ENCODE measurements around the gene ARIH2. TPM values are rescaled to one million over a fixed set of nuclear protein-coding genes. Genes with fewer than 3 reads are reported as not detected.
A peak's percentile ranks its signal among the peaks of the same experiment; 100 is the strongest.

The ARIH2 gene
- total RNA-seq, 1 experiment from 2014 or later, result 106 TPM

- Histone ChIP-seq H3K27me3 (replicated peaks; ENCODE audit: control insufficient read depth, insufficient read depth, low read length) (no peaks in the 10 kb centered on the region), H3K36me3 (ENCODE audit: control insufficient read depth, insufficient read depth, low read length) (peaks cover 3% of the 10 kb centered on the region), H3K4me1 (no peaks in the 10 kb centered on the region), H3K4me3 (ENCODE audit: low read depth, low read length) (no peak overlapping the region), H3K9me3 (no peaks in the 10 kb centered on the region)
- H3K9me3 Mint-ChIP-seq (ENCODE audit: unreplicated experiment), result no peaks in the 10 kb centered on the region
- ChIA-PET POLR2A (no interaction called here), CTCF (no interaction called here)
- no peak for DNase-seq
- no peak overlapping the region for H3K27ac Mint-ChIP-seq (ENCODE audit: unreplicated experiment)
- no peaks in the 10 kb centered on the region for H3K27me3 Mint-ChIP-seq (ENCODE audit: insufficient read depth, unreplicated experiment)
- peaks cover 1% of the 10 kb centered on the region for H3K4me1 Mint-ChIP-seq (ENCODE audit: low read depth, unreplicated experiment)
- intact Hi-C loops (cut with micrococcal nuclease; ENCODE audit: unreplicated experiment), result no loop called here
- no TSS peak for BruUV-seq (replicated peaks)
- H3K4me3 Mint-ChIP-seq (ENCODE audit: unreplicated experiment), result no peak overlapping the region
- no peak for TF ChIP-seq CTCF (IDR thresholded peaks at IDR 0.05; ENCODE audit: insufficient read depth in 1 of 2, low read depth in 1 of 2, low read length in 1 of 2, severe bottlenecking in 1 of 2, unreplicated experiment in 1 of 2)
- H3K36me3 Mint-ChIP-seq (ENCODE audit: insufficient read depth, unreplicated experiment), result peaks cover 74% of the 10 kb centered on the region
These were observed 116.0 kb downstream of the ARIH2 start for GRCh38 chr3:49034650-49035049.

- no peak for DNase-seq
- no peaks in the 10 kb centered on the region for H3K27me3 Mint-ChIP-seq (ENCODE audit: insufficient read depth, unreplicated experiment)
- no peak overlapping the region for H3K4me3 Mint-ChIP-seq (ENCODE audit: unreplicated experiment)
- intact Hi-C loops (cut with micrococcal nuclease; ENCODE audit: unreplicated experiment), result no loop called here
- no peak overlapping the region for H3K27ac Mint-ChIP-seq (ENCODE audit: unreplicated experiment)
- no peaks in the 10 kb centered on the region for H3K4me1 Mint-ChIP-seq (ENCODE audit: low read depth, unreplicated experiment)
- no peaks in the 10 kb centered on the region for H3K27me3 ChIP-seq (replicated peaks; ENCODE audit: control insufficient read depth, insufficient read depth, low read length)
- H3K4me3 ChIP-seq (ENCODE audit: low read depth, low read length), result no peak overlapping the region
- POLR2A ChIA-PET, result no interaction called here
- peaks cover 3% of the 10 kb centered on the region for H3K36me3 ChIP-seq (ENCODE audit: control insufficient read depth, insufficient read depth, low read length)
- no peaks in the 10 kb centered on the region for H3K4me1 ChIP-seq
- H3K36me3 Mint-ChIP-seq (ENCODE audit: insufficient read depth, unreplicated experiment), result peaks cover 77% of the 10 kb centered on the region
- no peaks in the 10 kb centered on the region for H3K9me3 Mint-ChIP-seq (ENCODE audit: unreplicated experiment)
- no TSS peak for BruUV-seq (replicated peaks)
- H3K9me3 ChIP-seq, result no peaks in the 10 kb centered on the region
- TF ChIP-seq CTCF (IDR thresholded peaks at IDR 0.05; ENCODE audit: insufficient read depth in 1 of 2, low read depth in 1 of 2, low read length in 1 of 2, severe bottlenecking in 1 of 2, unreplicated experiment in 1 of 2), result no peak
- CTCF ChIA-PET, result no interaction called here
These were observed 116.6 kb downstream of the ARIH2 start for GRCh38 chr3:49035281-49035680.

Small RNAs within 50 kb of the gene (microRNA-seq; reads per million reads assigned to microRNA genes)
- gene MIR191 (8,178 reads per million, percentile 97 among the genes with 10 or more reads in this experiment), gene MIR425 (3,433 reads per million, percentile 95 among the genes with 10 or more reads in this experiment)

Other genes starting within 250 kb of the ARIH2 start
- gene NCKIPSD, start 232.9 kb upstream of the ARIH2 start, total RNA-seq (2022), result 30.1 and 30.2 TPM in 2 replicates
- 91.7 and 100 TPM in 2 replicates for gene IP6K2, start 201.6 kb upstream of the ARIH2 start, total RNA-seq (2022)
- 56.3 and 67.3 TPM in 2 replicates for gene PRKAR2A, start 71.0 kb upstream of the ARIH2 start, total RNA-seq (2022)
- 17.0 and 19.3 TPM in 2 replicates for gene SLC25A20, start 20.0 kb upstream of the ARIH2 start, total RNA-seq (2022)
- 24.4 and 25.5 TPM in 2 replicates for gene P4HTM, start 71.4 kb downstream of the ARIH2 start, total RNA-seq (2022)
- 184 and 185 TPM in 2 replicates for gene WDR6, start 88.5 kb downstream of the ARIH2 start, total RNA-seq (2022)
- gene DALRD3, start 99.7 kb downstream of the ARIH2 start, total RNA-seq (2022), result 21.4 and 21.5 TPM in 2 replicates
- 65.9 and 68.7 TPM in 2 replicates for gene NDUFAF3, start 103.3 kb downstream of the ARIH2 start, total RNA-seq (2022)
- gene IMPDH2, start 110.6 kb downstream of the ARIH2 start, total RNA-seq (2022), result 233 and 240 TPM in 2 replicates
- gene QRICH1, start 175.2 kb downstream of the ARIH2 start, total RNA-seq (2022), result 112 and 119 TPM in 2 replicates
- gene QARS1, start 185.9 kb downstream of the ARIH2 start, total RNA-seq (2022), result 361 and 386 TPM in 2 replicates
- 55.9 and 56.4 TPM in 2 replicates for gene USP19, start 202.0 kb downstream of the ARIH2 start, total RNA-seq (2022)
- 181 and 189 TPM in 2 replicates for gene LAMB2, start 214.2 kb downstream of the ARIH2 start, total RNA-seq (2022)
- 15.2 and 15.9 TPM in 2 replicates for gene CCDC71, start 247.5 kb downstream of the ARIH2 start, total RNA-seq (2022)

All from Caco-2 (cell line).